ENCODE results near the gene BAAT.

GRCh38 chr9:101429736-101430135 is 44.9 kb upstream of the BAAT start:
- TF ChIP-seq GATA3 (IDR thresholded peaks at IDR 0.05; ENCODE audit: low read depth, low read length) (no peak), GATA2 (IDR thresholded peaks at IDR 0.05; ENCODE audit: low read depth, low read length) (no peak)
